NCI-H187 treated with DMSO at 0.1 percent for 48 hours (cell line): ENCODE measurements around the gene NRSN2.
"Not testable (repeated sequence)": the region's sequence is repeated elsewhere in the genome, so short reads cannot be mapped to it uniquely, and the experiment has no call there.

ENCODE experiments used
- DNase-seq: peaks from one replicate; lab custom pipeline; 2025; lab: John Stamatoyannopoulos, UW

The NRSN2 gene

DNA sequence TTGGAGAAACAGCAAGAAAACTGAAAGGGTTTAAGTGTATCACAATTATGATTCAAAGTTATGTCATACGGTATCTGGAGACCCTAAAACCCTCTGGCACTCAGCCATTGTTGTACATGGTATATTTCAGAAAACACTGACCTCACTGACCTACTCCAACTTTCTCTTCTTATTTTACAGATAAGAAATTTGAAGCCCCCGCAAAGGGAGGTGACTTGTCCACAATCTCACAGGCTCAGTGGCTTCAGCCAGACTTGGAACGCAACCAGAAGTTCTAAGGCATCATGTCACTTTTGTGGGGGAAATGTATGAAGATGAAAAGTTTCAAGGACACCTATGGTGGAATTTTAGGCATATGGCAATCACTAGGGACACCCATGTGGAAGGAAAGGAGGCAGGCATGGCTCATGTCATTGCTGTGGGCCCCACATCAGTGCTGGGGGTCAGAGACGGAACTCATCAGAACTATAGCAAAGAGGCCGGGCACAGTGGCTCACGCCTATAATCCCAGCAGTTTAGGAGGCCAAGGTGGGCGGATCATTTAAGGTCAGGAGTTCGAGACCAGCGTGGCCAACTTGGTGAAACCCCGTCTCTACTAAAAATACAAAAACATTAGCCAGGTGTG, 28.5 kb downstream of the NRSN2 start:
- no peak for DNase-seq

DNA sequence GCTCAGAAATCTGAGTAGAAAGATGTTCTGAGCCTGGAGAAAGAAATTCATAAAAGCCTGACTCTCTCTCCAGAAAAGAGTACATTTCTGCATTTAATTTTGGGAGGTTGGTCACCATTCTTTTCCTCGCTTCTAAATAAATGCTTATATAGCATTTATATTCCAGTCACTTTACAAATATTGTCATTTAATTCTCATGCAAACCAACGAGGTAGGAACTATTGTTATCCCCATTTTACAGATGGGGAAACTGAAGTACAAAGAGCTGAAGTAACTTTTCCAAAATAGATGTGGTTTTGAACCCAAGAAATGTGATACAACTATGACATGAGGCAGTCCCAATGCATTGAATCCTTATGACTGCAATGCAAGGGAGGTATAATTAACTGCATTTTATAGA, 29.2 kb downstream of the NRSN2 start:
- DNase-seq, result no peak

DNA sequence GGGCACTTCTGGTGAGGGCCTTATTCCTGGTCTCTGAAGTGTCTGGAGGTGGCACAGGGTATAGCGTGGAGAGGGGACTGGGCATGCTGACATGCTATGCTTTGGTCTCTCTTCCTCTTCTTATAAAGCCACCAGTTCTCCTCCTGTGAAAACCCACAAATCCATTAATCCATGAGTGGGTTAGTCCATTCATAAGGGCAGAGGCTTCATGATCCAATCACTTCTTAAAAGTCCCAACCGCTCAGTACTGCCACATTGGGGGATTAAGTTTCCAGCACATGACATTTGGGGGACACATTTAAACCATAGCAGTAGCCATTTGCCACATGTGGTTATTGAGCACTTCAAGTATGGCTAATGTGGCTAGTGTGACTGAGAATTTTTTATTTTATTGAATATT, 29.8 kb downstream of the NRSN2 start:
- DNase-seq, result no peak

DNA sequence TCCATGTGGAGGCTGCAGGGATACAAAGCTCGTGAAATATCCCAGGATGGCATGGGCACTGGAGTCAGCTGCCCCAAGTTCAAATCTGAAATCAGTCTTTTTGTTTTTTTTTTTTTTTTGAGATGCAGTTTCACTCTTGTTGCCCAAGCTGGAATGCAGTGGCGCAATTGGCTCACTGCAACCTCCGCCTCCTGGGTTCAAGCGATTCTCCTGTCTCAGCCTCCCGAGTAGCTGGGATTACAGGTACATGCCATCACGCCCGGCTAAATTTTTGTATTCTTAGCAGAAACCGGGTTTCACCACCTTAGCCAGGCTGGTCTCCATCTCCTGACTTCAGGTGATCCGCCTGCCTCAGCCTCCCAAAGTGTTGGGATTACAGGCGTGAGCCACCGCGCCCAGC, 30.7 kb downstream of the NRSN2 start:
- DNase-seq, result not testable (repeated sequence)

DNA sequence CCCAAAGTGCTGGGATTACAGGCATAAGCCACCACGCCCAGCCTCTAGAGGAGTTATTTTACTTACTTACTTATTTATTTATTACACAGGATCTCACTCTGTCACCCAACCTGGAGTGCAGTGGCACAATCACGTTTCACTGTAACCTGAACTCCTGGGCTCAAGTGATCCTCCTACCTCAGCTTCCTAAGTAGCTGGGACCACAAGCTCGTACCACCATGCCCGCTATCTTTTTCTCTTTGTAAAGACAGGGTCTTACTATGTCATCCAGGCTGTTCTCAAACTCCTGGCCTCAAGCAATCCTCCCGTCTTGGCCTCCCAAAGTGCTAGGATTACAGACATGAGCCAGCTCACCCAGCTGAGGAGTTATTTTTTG, 32.0 kb downstream of the NRSN2 start:
- no peak for DNase-seq

DNA sequence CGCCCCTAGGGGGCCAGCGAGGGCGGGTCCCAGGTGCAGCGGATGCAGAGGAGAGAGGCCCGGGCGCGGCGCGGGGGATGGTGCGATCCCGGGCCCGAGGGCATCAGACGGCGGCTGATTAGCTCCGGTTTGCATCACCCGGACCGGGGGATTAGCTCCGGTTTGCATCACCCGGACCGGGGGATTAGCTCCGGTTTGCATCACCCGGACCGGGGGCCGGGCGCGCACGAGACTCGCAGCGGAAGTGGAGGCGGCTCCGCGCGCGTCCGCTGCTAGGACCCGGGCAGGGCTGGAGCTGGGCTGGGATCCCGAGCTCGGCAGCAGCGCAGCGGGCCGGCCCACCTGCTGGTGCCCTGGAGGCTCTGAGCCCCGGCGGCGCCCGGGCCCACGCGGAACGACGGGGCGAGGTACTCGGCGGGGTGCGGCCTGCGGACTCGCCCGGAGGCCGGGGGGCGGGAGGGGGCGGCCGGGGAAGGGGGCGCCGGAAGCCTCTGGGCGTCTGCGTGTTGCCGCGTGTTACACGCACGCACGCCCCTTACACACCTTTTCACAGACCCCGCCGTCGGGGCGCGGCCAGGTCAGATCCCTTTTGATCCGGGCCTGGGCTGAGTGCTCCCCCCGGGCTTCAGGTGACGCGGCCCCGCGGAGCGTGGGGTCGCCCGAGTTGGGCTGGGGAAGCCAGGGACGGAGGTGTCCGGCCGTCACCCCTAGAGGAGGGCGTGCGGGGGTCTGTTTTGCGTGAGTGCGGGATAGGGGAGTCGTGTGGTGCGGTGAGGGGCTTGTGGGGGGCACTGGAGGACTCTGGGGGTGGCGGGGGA, 34.1 kb downstream of the NRSN2 start:
- no peak for DNase-seq

DNA sequence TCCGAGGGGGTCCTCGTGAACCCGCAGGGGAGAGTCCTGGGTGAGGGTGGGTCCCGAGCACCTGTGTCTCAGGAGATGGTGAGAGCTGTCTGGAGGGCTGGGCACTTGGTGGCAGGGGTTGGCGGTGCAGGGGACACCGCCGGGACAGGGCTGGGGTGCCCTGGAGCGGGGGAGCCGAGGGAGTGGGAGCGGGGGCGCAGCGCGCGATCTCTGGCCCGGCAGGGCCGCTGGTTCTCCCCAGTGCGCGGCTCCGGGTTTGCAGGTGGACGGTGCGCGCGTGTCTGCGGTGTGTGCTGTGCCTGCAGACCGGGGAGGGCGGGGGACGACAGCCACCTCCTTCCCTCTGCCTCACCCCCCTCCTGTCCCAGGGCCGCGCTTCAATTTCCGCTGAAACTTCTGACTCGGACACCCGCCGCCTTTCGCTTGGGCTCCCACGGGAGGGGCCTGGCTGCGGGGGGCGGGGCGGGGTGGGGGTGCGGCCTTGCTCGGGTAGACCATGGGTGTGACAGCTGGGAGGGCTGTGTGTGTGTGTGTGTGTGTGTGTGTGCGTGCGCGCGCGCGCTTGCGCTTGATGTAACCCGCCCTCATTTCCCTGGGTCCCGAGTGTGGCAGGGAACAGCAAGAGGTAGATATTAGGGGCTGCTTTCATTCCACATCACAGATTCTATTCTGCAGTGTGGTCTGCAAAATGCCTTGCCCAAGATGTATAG, 34.8 kb downstream of the NRSN2 start:
- no peak for DNase-seq

DNA sequence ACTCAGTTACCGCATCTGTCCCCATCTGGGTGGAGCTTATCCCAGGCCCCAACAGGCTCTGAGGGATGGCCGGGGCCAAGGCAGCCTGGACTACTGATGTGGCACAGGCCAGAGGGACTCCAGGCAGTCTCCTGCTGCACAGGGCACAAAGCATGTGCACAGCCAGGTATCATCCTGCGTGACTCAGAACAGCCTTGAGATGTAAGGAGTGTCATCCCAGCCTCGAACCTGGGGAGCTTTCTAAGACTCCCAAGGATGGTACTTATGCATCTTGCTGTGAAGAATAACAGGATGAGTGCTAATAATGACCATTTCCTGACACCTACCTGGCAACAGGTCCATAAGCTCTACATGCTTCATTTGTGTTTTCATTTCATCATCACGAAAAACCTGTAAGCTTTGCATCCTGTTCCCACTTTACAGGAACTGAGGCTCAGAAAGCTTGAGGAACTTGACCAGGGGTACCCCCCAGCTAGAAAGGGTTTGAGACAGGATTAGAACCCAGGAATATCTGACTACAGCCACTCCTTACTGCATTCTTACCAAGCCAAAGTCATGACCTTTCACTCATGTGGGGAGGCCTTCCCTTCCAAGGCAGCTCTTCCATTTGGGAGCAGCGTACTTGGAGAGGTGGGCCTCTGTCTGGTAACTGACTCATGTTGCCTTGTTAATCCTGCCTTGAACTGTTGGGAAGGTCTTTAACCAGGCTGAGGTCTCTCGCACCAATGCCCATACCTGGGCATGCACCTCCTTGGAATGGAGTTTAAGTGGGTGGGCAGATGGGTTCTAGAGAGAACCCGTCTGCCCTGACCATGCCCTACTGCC, 35.6 kb downstream of the NRSN2 start:
- DNase-seq, result no peak

DNA sequence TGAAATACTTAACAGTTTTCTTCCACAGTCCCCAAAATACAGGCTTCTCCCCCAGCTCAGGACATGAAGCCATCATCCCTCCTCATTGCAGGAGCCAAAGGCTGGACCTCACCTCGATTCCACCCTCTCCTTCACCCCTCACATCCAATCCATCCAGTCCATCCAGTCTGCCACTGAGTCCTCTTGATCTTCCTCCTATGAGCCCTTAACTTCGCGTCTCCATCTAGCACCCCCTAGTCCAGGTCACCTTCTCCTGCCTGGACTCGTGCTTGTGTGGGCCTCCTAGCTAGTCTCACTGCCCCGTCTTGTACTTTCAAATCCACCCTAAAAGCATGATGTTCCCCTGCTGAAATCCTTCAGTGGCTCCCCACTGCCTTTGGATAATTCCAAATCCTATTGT, 37.0 kb downstream of the NRSN2 start:
- DNase-seq, result no peak

DNA sequence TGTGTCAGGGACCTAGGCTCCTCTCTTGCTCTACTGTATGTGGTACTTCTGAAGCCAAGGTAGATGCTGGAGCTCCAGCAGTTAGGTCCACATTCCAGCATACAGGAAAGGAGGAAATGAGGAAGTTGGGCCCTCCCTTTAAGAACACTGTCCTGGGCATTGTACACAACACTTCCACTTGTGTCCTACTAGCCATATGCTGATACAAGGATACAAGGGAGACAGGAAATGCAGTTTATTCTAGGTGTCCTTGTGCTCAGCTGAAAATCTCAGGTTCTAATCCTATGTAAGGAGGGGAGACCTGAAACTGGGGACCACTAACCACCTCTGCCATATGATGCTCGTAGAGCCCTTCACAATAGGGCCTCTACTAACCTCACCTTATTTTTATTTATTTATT, 37.8 kb downstream of the NRSN2 start:
- no peak for DNase-seq

DNA sequence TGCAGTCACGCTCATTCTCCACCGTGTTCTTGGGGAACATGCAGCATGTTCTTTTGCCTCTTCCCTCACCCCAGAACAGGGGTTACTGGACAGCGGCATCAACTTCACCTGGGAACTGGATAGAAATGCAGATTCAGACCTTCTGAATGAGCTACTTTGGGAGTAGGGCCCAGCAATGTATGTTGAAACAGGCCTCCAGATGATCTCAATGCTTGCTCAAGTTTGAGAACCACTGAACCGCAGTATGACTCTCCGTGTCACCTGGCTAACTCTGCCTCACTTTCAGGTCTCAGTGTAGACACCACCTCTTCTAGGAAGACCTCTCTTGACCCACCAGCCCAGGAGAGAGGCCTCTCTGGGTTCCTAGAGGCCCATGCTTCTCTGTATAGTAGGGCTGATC, 38.5 kb downstream of the NRSN2 start:
- no peak for DNase-seq

DNA sequence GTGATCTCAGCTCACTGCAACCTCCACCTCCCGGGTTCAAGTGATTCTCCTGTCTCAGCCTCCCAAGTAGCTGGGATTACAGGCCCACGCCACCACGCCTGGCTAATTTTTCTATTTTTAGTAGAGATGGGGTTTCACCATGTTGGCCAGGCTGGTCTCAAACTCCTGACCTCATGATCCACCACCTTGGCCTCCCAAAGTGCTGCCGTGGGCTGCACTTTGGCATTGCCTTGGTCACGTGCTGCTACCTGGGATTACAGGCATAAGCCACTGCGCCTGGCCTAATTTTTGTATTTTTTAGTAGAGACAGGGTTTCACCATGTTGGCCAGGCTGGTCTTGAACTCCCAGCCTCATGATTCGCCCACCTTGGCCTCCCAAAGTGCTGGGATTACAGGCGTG, 39.7 kb downstream of the NRSN2 start:
- DNase-seq, result not testable (repeated sequence)

DNA sequence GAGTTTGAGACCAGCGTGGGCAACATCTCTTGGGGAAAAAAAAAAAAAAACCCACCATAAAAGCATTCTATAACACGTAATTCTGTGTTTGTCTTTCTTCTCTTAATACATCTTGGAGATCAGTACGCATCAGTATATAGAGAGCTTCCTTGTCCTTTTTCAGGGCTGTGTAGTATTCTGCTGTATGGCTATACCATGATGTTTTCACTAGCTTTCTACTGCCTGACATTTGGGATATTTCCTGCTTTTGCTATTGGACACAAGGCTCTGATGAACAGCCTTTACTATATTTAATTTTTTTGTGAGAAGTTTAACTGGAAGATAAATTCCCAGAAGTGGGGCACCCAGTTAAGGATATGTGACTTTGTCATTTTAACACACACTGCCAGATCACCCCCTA, 40.6 kb downstream of the NRSN2 start:
- DNase-seq, result no peak

DNA sequence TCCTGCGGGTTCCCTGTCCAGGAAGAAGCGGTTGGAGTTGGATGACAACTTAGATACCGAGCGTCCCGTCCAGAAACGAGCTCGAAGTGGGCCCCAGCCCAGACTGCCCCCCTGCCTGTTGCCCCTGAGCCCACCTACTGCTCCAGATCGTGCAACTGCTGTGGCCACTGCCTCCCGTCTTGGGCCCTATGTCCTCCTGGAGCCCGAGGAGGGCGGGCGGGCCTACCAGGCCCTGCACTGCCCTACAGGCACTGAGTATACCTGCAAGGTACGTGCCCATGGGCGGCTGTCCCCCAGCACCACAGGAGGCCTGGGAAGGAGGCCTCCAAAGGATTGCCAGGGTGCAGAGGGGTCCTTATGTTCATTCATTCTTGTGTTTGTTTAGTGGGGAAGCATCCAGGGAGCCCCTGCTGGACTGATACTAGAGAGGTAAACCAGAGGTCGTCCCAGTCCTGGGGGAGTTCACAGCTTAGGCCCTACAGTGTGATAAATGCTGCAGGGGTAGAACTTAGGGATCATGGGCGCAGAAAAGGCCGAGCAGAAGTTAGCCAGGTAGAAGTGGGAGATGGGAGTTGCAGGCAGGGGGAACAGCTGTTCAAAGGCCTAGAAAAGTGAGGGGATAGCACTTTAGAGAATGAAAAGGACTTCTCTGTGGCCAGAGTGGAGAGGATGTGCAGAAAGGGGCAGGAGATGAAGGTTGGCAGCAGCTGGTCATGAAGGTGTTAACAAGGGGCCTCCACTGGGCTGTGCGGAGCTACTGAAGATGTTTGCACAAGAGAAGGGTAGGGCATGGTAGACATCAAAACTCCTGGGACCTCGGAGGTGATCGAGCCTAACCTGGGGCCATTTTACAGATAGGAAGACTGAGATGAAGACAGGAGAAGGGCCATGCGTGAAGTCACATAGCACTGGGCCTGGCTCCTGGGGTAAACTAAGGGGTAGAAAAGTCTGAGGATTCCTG, 41.4 kb downstream of the NRSN2 start:
- no peak for DNase-seq

DNA sequence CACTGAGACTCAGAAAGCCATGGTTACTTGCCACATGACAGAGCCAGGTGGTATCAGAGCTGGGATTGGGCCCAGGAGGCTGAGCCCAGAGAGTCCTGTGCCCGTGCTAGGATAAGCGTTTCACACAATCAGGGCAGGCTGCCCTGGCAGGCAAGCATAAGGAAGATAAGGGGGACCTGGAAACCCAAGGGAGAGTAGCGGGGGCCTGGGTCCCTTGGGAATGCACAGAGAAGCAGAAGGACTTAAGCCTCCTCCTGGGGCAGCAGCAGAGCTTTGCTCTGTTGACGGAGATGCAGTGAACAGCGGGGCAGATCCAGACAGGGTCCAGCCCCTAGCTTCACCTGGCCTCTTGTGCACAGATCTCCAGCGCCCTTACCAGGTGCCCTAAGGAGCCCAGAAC, 42.3 kb downstream of the NRSN2 start:
- no peak for DNase-seq

DNA sequence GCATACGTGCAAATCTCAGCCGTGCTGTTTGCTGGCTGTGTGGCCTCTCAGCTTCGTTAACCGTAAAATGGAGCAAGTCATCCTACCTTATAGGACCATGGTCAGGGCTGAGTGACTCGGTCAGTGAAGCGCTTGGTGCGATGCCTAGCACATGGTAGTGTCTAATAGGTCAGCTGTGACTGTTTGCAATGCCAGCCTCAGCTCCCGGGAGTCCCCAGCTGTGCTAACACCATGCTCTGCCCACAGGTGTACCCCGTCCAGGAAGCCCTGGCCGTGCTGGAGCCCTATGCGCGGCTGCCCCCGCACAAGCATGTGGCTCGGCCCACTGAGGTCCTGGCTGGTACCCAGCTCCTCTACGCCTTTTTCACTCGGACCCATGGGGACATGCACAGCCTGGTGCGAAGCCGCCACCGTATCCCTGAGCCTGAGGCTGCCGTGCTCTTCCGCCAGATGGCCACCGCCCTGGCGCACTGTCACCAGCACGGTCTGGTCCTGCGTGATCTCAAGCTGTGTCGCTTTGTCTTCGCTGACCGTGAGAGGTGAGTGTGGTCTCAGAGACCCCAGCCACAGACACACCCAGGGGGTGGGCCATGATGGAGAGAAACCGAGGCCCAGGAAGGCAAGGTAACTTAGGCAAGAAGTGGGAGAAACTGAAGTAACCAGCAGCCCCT, 44.3 kb downstream of the NRSN2 start:
- DNase-seq, result no peak

DNA sequence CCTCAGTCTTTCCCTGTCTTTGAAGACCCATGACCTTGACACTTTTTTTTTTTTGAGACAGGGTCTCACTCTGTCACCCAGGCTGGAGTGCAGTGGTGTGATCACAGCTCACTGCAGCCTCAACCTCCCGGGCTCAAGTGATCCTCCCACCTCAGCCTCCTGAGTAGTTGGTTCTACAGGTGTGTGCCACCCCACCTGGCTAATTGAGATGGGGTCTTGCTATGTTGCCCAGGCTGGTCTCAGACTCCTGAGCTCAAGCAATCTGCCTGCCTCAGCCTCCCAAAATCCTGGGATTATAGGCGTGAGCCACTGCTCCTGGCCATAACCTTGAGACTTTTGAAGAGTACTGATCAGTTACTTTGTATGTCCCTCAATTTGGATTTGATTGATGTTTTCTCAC, 46.4 kb downstream of the NRSN2 start:
- not testable (repeated sequence) for DNase-seq

DNA sequence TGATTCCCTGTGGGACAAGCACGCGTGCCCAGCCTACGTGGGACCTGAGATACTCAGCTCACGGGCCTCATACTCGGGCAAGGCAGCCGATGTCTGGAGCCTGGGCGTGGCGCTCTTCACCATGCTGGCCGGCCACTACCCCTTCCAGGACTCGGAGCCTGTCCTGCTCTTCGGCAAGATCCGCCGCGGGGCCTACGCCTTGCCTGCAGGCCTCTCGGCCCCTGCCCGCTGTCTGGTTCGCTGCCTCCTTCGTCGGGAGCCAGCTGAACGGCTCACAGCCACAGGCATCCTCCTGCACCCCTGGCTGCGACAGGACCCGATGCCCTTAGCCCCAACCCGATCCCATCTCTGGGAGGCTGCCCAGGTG, 49.3 kb downstream of the NRSN2 start:
- no peak for DNase-seq

DNA sequence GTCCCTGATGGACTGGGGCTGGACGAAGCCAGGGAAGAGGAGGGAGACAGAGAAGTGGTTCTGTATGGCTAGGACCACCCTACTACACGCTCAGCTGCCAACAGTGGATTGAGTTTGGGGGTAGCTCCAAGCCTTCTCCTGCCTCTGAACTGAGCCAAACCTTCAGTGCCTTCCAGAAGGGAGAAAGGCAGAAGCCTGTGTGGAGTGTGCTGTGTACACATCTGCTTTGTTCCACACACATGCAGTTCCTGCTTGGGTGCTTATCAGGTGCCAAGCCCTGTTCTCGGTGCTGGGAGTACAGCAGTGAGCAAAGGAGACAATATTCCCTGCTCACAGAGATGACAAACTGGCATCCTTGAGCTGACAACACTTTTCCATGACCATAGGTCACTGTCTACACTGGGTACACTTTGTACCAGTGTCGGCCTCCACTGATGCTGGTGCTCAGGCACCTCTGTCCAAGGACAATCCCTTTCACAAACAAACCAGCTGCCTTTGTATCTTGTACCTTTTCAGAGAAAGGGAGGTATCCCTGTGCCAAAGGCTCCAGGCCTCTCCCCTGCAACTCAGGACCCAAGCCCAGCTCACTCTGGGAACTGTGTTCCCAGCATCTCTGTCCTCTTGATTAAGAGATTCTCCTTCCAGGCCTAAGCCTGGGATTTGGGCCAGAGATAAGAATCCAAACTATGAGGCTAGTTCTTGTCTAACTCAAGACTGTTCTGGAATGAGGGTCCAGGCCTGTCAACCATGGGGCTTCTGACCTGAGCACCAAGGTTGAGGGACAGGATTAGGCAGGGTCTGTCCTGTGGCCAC, 49.9 kb downstream of the NRSN2 start:
- DNase-seq, result no peak
